ENCODE results near the gene TJP3.

TJP3 gene

GRCh38 chr19:3679581-3679980 is 28.6 kb upstream of the TJP3 start:
- DNase-seq (ENCODE audit: low spot score): no peak
- in situ Hi-C loops (cut with MboI; ENCODE audit: low pct_unique_long_range_greater_than_20kb, low sequenced_read_pairs, unreplicated experiment): no loop called here
- TF ChIP-seq CTCF (IDR thresholded peaks at IDR 0.05; ENCODE audit: extremely low read depth, insufficient read depth, missing control alignments): no peak

GRCh38 chr19:3680939-3681338 is 27.2 kb upstream of the TJP3 start:
- DNase-seq (ENCODE audit: low spot score): no peak
- TF ChIP-seq CTCF (IDR thresholded peaks at IDR 0.05; ENCODE audit: extremely low read depth, insufficient read depth, missing control alignments): no peak
- in situ Hi-C loops (cut with MboI; ENCODE audit: low pct_unique_long_range_greater_than_20kb, low sequenced_read_pairs, unreplicated experiment): no loop called here

- DNase-seq (ENCODE audit: low spot score): no peak
- in situ Hi-C loops (cut with MboI; ENCODE audit: low pct_unique_long_range_greater_than_20kb, low sequenced_read_pairs, unreplicated experiment): no loop called here
- no peak for TF ChIP-seq CTCF (IDR thresholded peaks at IDR 0.05; ENCODE audit: extremely low read depth, insufficient read depth, missing control alignments)
These were observed 25.9 kb upstream of the TJP3 start for GRCh38 chr19:3682286-3682685.

GRCh38 chr19:3682741-3683404 is 25.3 kb upstream of the TJP3 start:
- in situ Hi-C loops (cut with MboI; ENCODE audit: low pct_unique_long_range_greater_than_20kb, low sequenced_read_pairs, unreplicated experiment): no loop called here

GRCh38 chr19:3683405-3684053 is 24.7 kb upstream of the TJP3 start:
- no peak for TF ChIP-seq CTCF (IDR thresholded peaks at IDR 0.05; ENCODE audit: extremely low read depth, insufficient read depth, missing control alignments)
- in situ Hi-C loops (cut with MboI; ENCODE audit: low pct_unique_long_range_greater_than_20kb, low sequenced_read_pairs, unreplicated experiment): no loop called here
- DNase-seq (ENCODE audit: low spot score): peak; percentile 63

More at GRCh38 chr19:3682741-3683404, 25.3 kb upstream of the TJP3 start:
- TF ChIP-seq CTCF (IDR thresholded peaks at IDR 0.05; ENCODE audit: extremely low read depth, insufficient read depth, missing control alignments): no peak
- no peak for DNase-seq (ENCODE audit: low spot score)

- DNase-seq (ENCODE audit: low spot score): peak; percentile 93
- in situ Hi-C loops (cut with MboI; ENCODE audit: low pct_unique_long_range_greater_than_20kb, low sequenced_read_pairs, unreplicated experiment): no loop called here
- TF ChIP-seq CTCF (IDR thresholded peaks at IDR 0.05; ENCODE audit: extremely low read depth, insufficient read depth, missing control alignments): peak; percentile 24
These were observed 23.9 kb upstream of the TJP3 start for GRCh38 chr19:3684054-3684816.

Data from GM13977 (cell line).